Myocyte (in vitro differentiated cells): ENCODE results near the gene CACNA2D4. TPM values are rescaled to one million over a fixed set of nuclear protein-coding genes. Genes with fewer than 3 reads are reported as not detected.
A peak's percentile ranks its signal among the peaks of the same experiment; 100 is the strongest.

ENCODE experiments used
- DNase-seq: peaks from one replicate; pipeline ENCODE4 v3.0.0-alpha.2; 2012; ENCODE audit warnings: low read depth
- total RNA-seq: library from RNA; depleted of rRNA; stranded (reverse); fragments of >200 nt; gene quantifications from 2 replicates; pipeline ENCODE4 v1.2.3, GENCODE V29; 2014

CACNA2D4 gene
- total RNA-seq, 1 donor from 2014 or later = 0.03 TPM

- DNase-seq = peak; percentile 81
Measured at GRCh38 chr12:1804545-1805332, 113.7 kb downstream of the CACNA2D4 start.

GRCh38 chr12:1803736-1804135 lies 114.7 kb downstream of the CACNA2D4 start:
- no peak for DNase-seq

GRCh38 chr12:1801303-1801975 lies 117.0 kb downstream of the CACNA2D4 start:
- no peak for DNase-seq

- no peak for DNase-seq
Measured at GRCh38 chr12:1800401-1801302, 117.8 kb downstream of the CACNA2D4 start.

- no peak for DNase-seq
Measured at GRCh38 chr12:1799882-1800400, 118.5 kb downstream of the CACNA2D4 start.

- no peak for DNase-seq
Measured at GRCh38 chr12:1799051-1799881, 119.2 kb downstream of the CACNA2D4 start.

GRCh38 chr12:1798641-1799020 lies 119.8 kb downstream of the CACNA2D4 start:
- no peak for DNase-seq

- DNase-seq = no peak
Measured at GRCh38 chr12:1797991-1798640, 120.3 kb downstream of the CACNA2D4 start.

GRCh38 chr12:1797011-1797901 lies 121.2 kb downstream of the CACNA2D4 start:
- DNase-seq = no peak

- DNase-seq = no peak
Measured at GRCh38 chr12:1796515-1797010, 121.9 kb downstream of the CACNA2D4 start.

- DNase-seq = peak; percentile 83
Measured at GRCh38 chr12:1795785-1796514, 122.5 kb downstream of the CACNA2D4 start.

GRCh38 chr12:1795221-1795784 lies 123.1 kb downstream of the CACNA2D4 start:
- no peak for DNase-seq

GRCh38 chr12:1794440-1795090 lies 123.9 kb downstream of the CACNA2D4 start:
- no peak for DNase-seq

- DNase-seq = no peak
Measured at GRCh38 chr12:1793426-1794210, 124.8 kb downstream of the CACNA2D4 start.

GRCh38 chr12:1792406-1792805 lies 126.0 kb downstream of the CACNA2D4 start:
- DNase-seq = no peak

- DNase-seq = peak; percentile 65
Measured at GRCh38 chr12:1791104-1791841, 127.2 kb downstream of the CACNA2D4 start.
